ENCODE data around the gene SPATA2L.
"Not testable (repeated sequence)": the region's sequence is repeated elsewhere in the genome, so short reads cannot be mapped to it uniquely, and the experiment has no call there.

The SPATA2L gene

GRCh38 chr16:89689621-89690020 is 11.9 kb downstream of the SPATA2L start:
- not testable (repeated sequence) for DNase-seq (ENCODE audit: low read depth, low spot score)

DNA sequence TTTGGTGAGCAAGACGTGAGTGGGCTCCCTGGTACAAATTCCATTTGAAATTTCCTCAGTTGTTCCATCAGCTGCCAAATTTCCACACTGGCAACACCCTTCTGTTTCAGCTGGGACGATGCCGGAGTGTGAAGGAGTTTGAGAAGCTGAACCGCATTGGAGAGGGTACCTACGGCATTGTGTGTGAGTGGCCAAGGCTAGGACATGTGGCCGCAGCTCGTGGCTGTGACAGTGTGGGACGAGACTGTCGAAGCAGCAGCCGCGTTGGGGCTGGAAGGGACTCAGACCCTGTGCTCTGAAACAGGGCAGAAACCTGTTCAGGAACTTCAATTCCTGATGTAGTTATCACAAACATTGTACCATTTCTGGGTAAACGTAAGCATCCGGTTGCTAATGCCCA is 12.4 kb downstream of the SPATA2L start:
- no peak for DNase-seq (ENCODE audit: low read depth, low spot score)

GRCh38 chr16:89688395-89688794 is 13.1 kb downstream of the SPATA2L start:
- no peak for DNase-seq (ENCODE audit: low read depth, low spot score)

- peak; percentile 62 for DNase-seq (ENCODE audit: low read depth, low spot score)
These were observed 14.2 kb downstream of the SPATA2L start for GRCh38 chr16:89687092-89687940.

DNA sequence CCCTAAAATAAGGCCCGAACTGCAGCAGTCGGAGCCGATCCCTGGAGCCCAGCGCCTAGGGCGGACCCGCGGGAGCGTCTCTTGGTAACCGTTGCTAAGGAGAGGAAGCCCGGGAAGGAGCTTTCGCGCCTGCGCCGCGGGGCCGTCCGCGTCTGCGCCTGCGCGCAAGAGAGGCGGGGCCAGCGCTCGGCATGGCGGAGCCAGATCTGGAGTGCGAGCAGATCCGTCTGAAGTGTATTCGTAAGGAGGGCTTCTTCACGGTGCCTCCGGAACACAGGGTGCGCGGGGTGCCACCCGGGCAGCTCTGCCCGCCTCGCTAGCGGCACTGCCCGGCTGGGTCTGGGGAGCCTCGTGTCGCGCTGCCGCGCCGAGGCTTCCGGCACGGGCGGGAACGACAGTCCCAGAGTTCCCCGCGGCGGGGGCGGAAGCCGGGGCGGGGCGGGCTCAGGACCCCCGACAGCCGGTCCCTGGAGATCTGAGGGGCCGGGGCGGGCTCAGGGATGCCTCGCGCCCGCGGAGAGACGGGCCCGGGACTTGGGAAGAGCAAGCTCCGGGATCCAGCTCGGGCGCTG is 14.9 kb downstream of the SPATA2L start, which contains the start of gene CDK10:
Gene CDK10, plus strand, starts transcription at position 170 of the 572 bp plus-strand sequence. Its CDS starts 22 bp downstream, at position 192.
- peak; percentile 96 for DNase-seq (ENCODE audit: low read depth, low spot score)

GRCh38 chr16:89685916-89686315 is 15.6 kb downstream of the SPATA2L start:
- DNase-seq (ENCODE audit: low read depth, low spot score), result no peak

DNA sequence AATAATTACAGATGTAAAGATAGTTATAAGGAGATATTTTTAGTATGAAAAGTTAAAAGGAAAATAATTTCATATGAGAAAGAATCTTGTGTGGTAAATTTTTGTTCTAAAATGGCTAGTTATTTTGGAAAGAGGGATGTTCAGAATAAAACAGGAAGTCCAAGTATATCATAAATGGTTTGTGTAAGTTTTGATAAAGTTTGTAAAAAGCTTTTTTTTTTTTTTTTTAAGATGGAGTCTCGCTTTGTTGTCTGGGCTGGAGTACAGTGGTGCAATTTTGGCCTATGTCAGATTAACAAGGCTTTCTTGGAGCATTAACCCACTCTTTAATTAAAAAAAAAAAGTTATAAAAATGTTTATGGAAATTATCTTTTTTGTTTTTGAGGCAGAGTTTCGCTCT is 23.2 kb downstream of the SPATA2L start:
- DNase-seq (ENCODE audit: low read depth, low spot score), result no peak

DNA sequence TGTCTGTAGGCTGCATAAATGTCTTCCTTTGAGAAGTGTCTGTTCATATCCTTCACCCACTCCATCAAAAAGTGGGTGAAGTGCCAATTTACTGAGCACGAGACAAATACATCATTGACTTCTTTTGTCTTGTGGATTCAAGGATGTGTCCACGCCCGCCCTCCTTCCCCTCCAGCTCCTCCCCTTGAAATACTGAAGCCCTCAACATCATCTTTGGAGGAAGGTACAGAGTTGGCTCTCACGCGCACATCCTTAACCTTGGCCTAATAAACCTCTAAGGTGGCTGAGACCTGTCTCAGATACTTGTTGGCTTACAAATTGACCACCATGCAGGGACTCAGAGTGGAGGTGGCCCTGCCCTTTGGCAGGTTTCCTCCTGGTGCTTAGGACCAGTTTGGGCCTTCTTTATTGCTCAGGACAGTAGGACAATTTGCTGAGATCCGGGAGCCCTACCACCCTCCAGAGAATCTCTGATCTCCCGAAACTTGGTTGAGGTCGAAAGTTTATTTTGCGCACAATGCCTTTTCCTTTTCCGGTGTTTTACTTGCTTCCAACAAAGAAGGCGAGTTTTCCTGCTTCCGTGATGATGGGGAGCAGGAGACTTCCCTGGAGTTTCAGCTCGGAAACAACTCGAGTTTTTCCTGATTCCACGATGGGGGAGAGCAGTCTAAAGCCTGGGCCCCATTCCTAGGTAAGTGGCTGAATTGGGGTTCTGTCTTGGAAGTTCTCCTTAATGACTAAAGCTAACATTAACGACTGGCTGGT is 29.1 kb downstream of the SPATA2L start:
- DNase-seq (ENCODE audit: low read depth, low spot score), result no peak

DNA sequence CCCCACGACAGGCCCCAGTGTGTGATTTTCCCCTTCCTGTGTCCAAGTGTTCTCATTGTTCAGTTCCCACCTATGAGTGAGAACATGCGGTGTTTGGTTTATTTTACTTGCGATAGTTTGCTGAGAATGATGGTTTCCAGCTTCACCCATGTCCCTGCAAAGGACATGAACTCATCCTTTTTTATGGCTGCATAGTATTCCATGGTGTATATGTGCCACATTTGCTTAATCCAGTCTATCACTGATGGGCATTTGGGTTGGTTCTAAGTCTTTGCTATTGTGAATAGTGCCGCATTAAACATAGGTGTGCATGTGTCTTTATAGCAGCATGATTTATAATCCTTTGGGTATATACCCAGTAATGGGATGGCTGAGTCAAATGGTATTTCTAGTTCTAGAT is 29.9 kb downstream of the SPATA2L start:
- DNase-seq (ENCODE audit: low read depth, low spot score), result not testable (repeated sequence)

DNA sequence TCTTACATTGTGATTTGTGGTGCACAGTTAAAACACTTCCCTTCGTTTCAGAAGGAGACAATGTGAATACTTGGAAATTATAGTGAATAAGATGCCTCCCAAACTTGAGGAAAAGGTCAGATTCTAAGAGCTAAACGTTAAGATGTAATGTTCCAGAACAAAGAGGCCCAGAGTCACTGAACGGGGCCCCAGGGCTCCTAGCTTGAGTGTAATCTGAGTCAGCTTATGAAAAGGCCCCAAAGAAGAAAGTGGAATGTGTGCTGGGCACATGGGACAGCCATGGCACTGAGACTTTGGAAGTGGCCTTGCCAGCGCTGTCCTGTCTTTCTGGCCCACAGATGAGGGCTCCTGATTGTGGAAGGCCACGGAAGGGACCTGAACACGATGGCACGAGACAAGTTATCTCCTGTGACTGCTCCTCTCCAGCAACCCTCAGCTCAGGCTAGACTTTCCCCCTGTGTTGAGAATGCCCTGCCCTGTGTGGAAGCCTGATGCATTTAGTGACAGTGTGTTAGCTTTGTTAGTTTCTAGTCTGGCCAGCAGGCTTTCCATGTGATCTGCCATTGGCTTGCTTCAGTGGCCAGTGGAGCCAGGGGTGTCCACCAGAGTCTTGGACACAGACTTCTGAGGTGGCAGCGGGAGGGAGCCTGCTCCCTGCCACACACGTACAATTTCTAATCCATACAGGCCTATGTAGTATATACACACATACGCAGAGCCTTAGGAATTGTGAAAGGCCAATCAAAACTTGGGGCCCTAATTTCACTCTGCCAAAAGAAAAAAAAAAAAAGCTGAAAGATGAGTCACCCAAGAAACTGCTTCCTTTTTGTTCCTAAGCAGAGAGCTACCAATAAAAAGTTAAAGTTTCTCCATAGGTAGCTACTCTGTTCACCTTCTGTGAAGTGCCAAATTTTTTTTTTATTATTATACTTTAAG is 30.7 kb downstream of the SPATA2L start:
- no peak for DNase-seq (ENCODE audit: low read depth, low spot score)

- no peak for DNase-seq (ENCODE audit: low read depth, low spot score)
These were observed 31.8 kb downstream of the SPATA2L start for GRCh38 chr16:89669755-89670154.

DNA sequence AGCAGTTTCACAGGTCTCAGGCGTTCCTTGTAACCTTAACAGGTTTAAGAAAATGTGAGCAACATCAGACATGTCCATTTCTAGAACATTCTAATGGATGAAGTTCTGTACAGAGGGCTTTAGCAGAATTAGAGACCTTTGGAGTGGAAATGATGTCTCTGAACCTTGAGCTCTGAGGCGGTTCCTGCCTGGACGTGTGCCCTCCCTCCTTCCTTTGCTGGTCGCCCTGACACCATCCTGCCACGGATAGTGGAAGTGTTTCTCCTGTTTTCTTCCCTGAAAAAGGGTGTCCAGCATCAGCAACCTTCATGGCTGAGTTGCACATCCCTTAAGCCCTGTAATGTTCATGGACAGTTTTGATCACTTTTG is 32.7 kb downstream of the SPATA2L start:
- no peak for DNase-seq (ENCODE audit: low read depth, low spot score)

DNA sequence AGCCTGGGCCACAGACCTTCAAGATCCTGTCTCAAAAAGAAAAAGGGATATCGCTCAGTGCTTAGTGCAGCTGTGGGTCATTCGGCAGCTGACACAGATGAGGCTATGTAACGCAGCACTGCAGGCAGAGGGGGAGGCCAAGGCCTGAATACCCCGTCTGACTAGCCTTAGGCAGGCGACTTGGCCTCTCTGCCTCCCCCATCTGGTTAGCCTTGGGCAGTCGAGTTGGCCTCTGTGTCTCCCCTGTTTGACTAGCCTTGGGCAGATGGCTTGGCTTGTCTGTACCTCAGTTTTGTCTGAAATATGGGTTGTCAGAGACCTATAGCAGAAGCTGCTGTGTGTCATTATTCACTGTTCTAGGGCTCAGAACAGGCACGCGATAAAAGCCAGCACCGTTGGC is 33.9 kb downstream of the SPATA2L start:
- DNase-seq (ENCODE audit: low read depth, low spot score), result no peak

- peak; percentile 33 for DNase-seq (ENCODE audit: low read depth, low spot score)
These were observed 34.5 kb downstream of the SPATA2L start for GRCh38 chr16:89667000-89667399.

GRCh38 chr16:89664238-89664637 is 37.3 kb downstream of the SPATA2L start:
- not testable (repeated sequence) for DNase-seq (ENCODE audit: low read depth, low spot score)

GRCh38 chr16:89661215-89661614 is 40.3 kb downstream of the SPATA2L start:
- DNase-seq (ENCODE audit: low read depth, low spot score), result no peak

DNA sequence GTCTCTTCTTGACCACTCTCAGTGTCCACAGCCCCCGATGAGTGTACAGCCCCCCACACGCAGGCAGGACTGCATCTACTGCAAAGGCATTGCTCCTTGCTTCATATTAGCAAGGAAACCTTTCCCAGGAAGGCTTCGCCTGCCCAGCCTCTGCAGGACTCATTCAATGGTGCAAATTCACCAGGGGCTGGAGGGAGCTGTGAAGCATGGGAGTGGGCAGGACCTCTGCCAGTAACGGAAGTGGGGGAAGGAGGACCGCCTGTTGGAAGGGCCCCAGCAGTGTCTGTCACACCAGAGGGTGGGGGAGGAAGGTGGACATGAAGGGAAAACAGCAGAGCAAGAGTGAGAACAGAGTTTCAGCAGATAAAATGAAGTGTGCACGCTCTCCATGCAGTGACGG is 41.4 kb downstream of the SPATA2L start:
- DNase-seq (ENCODE audit: low read depth, low spot score), result no peak

DNA sequence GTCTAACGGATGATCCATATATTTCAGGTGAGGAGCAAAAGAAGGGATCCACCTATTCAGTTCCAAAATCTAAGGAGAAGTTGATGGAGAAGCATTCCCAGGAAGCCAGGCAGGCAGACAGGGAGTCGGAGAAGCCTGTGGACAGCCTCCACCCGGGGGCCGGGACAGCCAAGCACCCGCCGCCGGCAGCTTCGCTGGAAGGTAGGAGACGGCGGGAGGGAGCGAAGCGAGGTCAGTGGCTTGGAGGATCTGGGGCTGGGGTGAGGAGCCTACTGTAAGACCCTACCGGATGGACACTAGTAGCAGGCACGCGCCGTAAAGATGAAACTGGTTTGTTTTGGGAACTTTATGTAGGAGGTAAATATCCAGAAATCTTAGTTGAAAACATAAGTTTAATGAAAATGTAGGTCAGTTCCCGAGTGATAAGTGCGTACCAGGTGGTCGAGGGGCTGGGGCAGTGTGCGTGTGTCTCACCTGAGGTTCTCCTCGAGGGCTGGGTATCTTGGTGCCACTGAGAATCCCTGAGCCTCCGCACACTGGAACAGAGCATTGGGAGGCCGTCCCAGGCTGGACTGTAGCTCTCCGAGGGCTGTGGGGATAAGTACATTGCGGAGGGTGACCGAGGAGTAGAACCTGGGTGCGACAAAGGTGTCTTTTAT is 43.2 kb downstream of the SPATA2L start:
- DNase-seq (ENCODE audit: low read depth, low spot score), result no peak

DNA sequence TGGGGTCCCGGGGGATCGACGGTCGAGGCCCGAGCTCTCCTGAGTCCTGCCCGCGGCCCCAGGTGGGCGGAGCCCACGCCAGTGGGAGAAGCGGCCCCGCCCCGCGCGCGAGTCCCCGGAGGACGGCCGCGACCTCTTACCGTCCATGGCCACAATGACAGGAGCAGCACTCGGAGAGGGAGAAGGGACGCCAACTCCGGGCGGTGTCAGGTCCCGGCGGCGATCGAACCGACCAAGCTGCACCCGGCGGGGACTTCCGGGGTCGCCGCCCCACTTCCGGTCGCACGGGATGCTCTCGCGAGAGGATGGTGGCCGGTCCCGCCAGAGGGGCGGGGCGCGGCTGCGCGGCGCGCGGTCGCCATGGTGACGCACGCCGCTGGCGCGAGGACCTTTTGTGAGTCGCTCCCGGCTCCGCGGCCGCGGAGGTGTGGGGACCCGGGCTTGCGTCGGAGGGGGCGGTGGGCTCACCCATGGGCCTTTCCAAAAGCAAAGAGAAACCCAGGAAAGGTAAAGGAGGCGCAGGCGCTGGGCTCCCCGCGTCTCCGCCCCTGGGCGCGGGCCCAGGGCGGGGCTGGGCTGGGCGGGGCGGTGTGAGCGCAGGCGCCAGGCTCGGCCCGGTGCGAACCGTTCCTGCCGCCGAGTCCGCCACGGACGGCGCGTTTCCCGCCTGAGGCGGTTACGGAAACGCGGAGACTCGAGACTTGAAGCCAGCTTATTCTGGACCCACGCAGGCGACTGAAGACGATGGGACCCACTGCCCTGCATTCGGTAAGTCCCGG is 43.9 kb downstream of the SPATA2L start, which contains the start of the genes CHMP1A and SPATA33:
Gene CHMP1A, minus strand, starts transcription at position 267 of the 779 bp plus-strand sequence. Its CDS starts 120 bp downstream, at position 147.
Gene SPATA33, plus strand, starts transcription at position 395 of the 779 bp plus-strand sequence. Its CDS starts 76 bp downstream, at position 471.
- DNase-seq (ENCODE audit: low read depth, low spot score), result peak; percentile 96
